A375 (cell line): ENCODE data around the gene COL17A1. TPM values are rescaled to one million over a fixed set of nuclear protein-coding genes. Genes with fewer than 3 reads are reported as not detected.

ENCODE experiments used
- total RNA-seq: library from RNA; depleted of rRNA; stranded (reverse); fragments of >200 nt; shearing (Covaris generic); gene quantifications from 2 replicates; pipeline ENCODE4 v1.2.3, GENCODE V29; 2014; rRNA removed

Gene COL17A1
- total RNA-seq: 0.57 and 3.7 TPM in 2 replicates

GRCh38 chr10:104085801-104086400 is at the start of gene COL17A1:
Gene COL17A1, minus strand, starts transcription at chr10:104085880. Its CDS starts 5,207 bp downstream, at chr10:104080673.

GRCh38 chr10:104121485-104122224 is 36.0 kb upstream of the COL17A1 start, which contains the start of gene SFR1:
Gene SFR1, plus strand, starts transcription at chr10:104122171. Its CDS starts 13 bp downstream, at chr10:104122184.

Other genes starting within 250 kb of the COL17A1 start
- 33.9 and 34.7 TPM in 2 replicates for gene SH3PXD2A, start 230.3 kb downstream of the COL17A1 start, total RNA-seq
- 41.6 and 52.5 TPM in 2 replicates for gene STN1, start 167.7 kb downstream of the COL17A1 start, total RNA-seq
- gene SLK, start 118.7 kb downstream of the COL17A1 start, total RNA-seq: 37.5 and 47.3 TPM in 2 replicates
- 5.7 and 8.2 TPM in 2 replicates for gene SFR1, start 36.3 kb upstream of the COL17A1 start, total RNA-seq
- 0.19 and 0.37 TPM in 2 replicates for gene CFAP43, start 146.5 kb upstream of the COL17A1 start, total RNA-seq
- 117 and 139 TPM in 2 replicates for gene GSTO1, start 169.0 kb upstream of the COL17A1 start, total RNA-seq
- 0.29 and 1.4 TPM in 2 replicates for gene GSTO2, start 183.3 kb upstream of the COL17A1 start, total RNA-seq